Measurements from ENCODE around the gene TMEM108. TPM values are rescaled to one million over a fixed set of nuclear protein-coding genes. Genes with fewer than 3 reads are reported as not detected.

The TMEM108 gene
- total and polyA plus RNA-seq, 2 of the 4 experiments (the other 2 are of a cell fraction) = 0.18 to 2.2 TPM

DNA sequence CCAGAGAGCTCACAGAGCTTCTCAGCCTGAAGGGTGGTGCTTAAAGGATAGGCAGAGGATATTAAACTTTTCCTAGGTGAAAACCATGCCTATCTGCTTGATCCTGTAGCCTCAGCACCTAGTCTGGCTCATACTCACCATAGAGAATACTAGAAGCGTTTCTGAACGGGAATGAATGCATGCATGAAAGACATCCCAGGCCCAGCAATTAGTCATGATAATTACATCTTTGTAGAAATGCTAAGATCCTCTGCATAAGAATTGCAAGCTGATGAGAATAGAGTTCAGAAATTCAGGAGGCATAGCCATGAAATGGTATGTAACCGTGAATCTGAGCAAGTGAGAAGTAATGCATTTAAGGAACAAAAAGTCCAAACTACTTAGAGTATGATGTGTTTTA lies 5.9 kb upstream of the TMEM108 start:
- CTCF ChIA-PET = interaction anchor here (1.2 kb wide), 1 partner anchor 9 kb away, joined by 6 read pairs; no protein-coding TSS in a partner anchor
- dilution Hi-C loops (cut with HindIII; ENCODE audit: low sequenced_read_pairs, unreplicated experiment) = no loop called here

More for the DNA sequence above, 5.9 kb upstream of the TMEM108 start:
- Histone ChIP-seq H3K9me1 (ENCODE audit: insufficient read depth, low read length) (no peaks in the 10 kb centered on the region), H2BK20ac (ENCODE audit: low read depth, low read length) (no peak overlapping the region), H4K5ac (ENCODE audit: low read depth, low read length) (no peak overlapping the region), H2AK9ac (replicated peaks; ENCODE audit: low read depth, low read length, poor library complexity) (no peak overlapping the region), H3K18ac (ENCODE audit: low read depth, low read length) (no peak overlapping the region), H3K4me2 (ENCODE audit: low read depth, low read length) (no peak overlapping the region), H2BK5ac (ENCODE audit: low read depth, low read length, poor library complexity, severe bottlenecking) (no peak overlapping the region), H3K14ac (replicated peaks; ENCODE audit: low read depth, low read length) (no peak overlapping the region), H3K4me3 (ENCODE audit: insufficient read depth, low read depth, low read length) (no peak overlapping the region), H4K91ac (ENCODE audit: insufficient read depth, low read depth, low read length) (no peak overlapping the region), H3K56ac (ENCODE audit: extremely low read depth, insufficient read depth, low read length) (no peak overlapping the region), H3K79me1 (ENCODE audit: low read depth in 1 of 2, low read length in 2 of 2) (no peaks in the 10 kb centered on the region), H2AFZ (replicated peaks; ENCODE audit: low read length, poor library complexity) (no peak overlapping the region), H3K4ac (ENCODE audit: low read depth, low read length) (no peak overlapping the region), H3K23ac (ENCODE audit: low read depth, low read length) (no peak overlapping the region), H3K4me1 (ENCODE audit: control insufficient read depth, insufficient read depth, low read length) (no peaks in the 10 kb centered on the region), H4K20me1 (ENCODE audit: insufficient read depth, low read length) (no peaks in the 10 kb centered on the region), H3K27me3 (ENCODE audit: control insufficient read depth, insufficient read depth, low read length) (peaks cover 3% of the 10 kb centered on the region; the same call in 1 of the 2 replicates), H3K27ac (ENCODE audit: insufficient read depth, low read length) (no peak overlapping the region), H3K9ac (ENCODE audit: low read depth, low read length) (no peak overlapping the region), H2AK5ac (ENCODE audit: low read depth, low read length) (no peak overlapping the region), H3K9me3 (ENCODE audit: control insufficient read depth, insufficient read depth, low read length) (no peaks in the 10 kb centered on the region), H4K8ac (ENCODE audit: low read depth in 2 of 2, low read length in 2 of 2) (no peak overlapping the region), H2BK15ac (ENCODE audit: low read depth, low read length) (no peak overlapping the region), H2BK120ac (ENCODE audit: low read depth, low read length) (no peak overlapping the region), H3K36me3 (ENCODE audit: control insufficient read depth, insufficient read depth, low read length) (no peaks in the 10 kb centered on the region)
- POLR2A ChIA-PET (ENCODE audit: unreplicated experiment) = no interaction called here
- in situ Hi-C loops (cut with MboI; ENCODE audit: low sequenced_read_pairs) = loop anchor here (25.0 kb wide), 1 partner anchor 295 kb away; no protein-coding TSS in a partner anchor
- DNase-seq (no peak), ATAC-seq (ENCODE audit: low read depth) (no peak)
- no TSS peak for BruUV-seq (replicated peaks)
- WGBS, 2 experiments (ENCODE audit: extremely low coverage in 2 of 2, insufficient read length in 1 of 2) = no CpG with 5 or more reads among the region's 3 CpGs
- intact Hi-C loops (cut with micrococcal nuclease) = no loop called here
- TF ChIP-seq MAFK (IDR thresholded peaks at IDR 0.05; ENCODE audit: low read depth, low read length) (no peak), MXI1 (IDR thresholded peaks at IDR 0.05; ENCODE audit: borderline replicate concordance, low read depth, low read length) (no peak), RAD21 (IDR thresholded peaks at IDR 0.05; ENCODE audit: low read length) (no peak), CTCF (conservative IDR thresholded peaks at IDR 0.05; ENCODE audit: low read depth, low read length) (no peak), RCOR1 (IDR thresholded peaks at IDR 0.05; ENCODE audit: insufficient replicate concordance, low read length) (no peak), CEBPB (IDR thresholded peaks at IDR 0.05; ENCODE audit: low read depth, low read length) (no peak), ELK1 (IDR thresholded peaks at IDR 0.05; ENCODE audit: borderline replicate concordance, low read depth, low read length) (no peak), SMC3 (IDR thresholded peaks at IDR 0.05; ENCODE audit: low read depth, low read length) (no peak), MAZ (IDR thresholded peaks at IDR 0.05; ENCODE audit: borderline replicate concordance, low read depth, low read length) (no peak), POLR2A (IDR thresholded peaks at IDR 0.05; ENCODE audit: low read depth, low read length) (no peak), RFX5 (IDR thresholded peaks at IDR 0.05; ENCODE audit: low read depth, low read length) (no peak)
